ENCODE data around the gene TPM1. TPM values are rescaled to one million over a fixed set of nuclear protein-coding genes. Genes with fewer than 3 reads are reported as not detected.

TPM1 gene
- total RNA-seq, 2 experiments from 2014 or later, result 10.5 to 10.7 TPM

DNA sequence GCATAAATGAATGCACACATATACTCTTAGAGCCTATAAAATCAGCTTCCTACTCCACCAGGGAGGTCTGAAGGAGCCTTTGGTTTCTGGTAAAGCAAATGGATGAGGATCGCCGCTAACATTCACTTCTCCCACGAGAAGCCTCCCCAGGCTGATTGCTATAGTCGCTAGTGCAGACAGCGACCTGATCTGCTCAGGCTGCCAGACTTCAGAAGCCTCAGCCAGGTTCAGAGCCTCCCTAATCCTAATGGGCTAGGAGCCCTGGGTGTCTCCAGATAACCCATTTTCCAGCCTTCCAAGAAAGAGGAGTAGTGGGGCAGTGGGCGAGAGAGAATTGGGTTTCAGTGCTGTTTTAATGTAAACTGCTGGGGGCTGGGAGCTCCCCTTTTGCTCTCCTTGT lies 35.4 kb downstream of the TPM1 start:
- CTCF ChIA-PET, result interaction anchor here (1.5 kb wide), 1 partner anchor 30 kb away, joined by 9 read pairs; no protein-coding TSS in a partner anchor
- DNase-seq, result no peak
- intact Hi-C loops (cut with micrococcal nuclease), result no loop called here
- H3K4me3 Mint-ChIP-seq, result no peak overlapping the region
- H3K36me3 Mint-ChIP-seq (ENCODE audit: low read depth), result no peaks in the 10 kb centered on the region
- no peak overlapping the region for H3K27ac Mint-ChIP-seq
- H3K9me3 Mint-ChIP-seq, result no peaks in the 10 kb centered on the region
- H3K4me1 Mint-ChIP-seq (ENCODE audit: low read depth), result no peaks in the 10 kb centered on the region
- H3K27me3 Mint-ChIP-seq (ENCODE audit: low read depth), result no peaks in the 10 kb centered on the region

DNA sequence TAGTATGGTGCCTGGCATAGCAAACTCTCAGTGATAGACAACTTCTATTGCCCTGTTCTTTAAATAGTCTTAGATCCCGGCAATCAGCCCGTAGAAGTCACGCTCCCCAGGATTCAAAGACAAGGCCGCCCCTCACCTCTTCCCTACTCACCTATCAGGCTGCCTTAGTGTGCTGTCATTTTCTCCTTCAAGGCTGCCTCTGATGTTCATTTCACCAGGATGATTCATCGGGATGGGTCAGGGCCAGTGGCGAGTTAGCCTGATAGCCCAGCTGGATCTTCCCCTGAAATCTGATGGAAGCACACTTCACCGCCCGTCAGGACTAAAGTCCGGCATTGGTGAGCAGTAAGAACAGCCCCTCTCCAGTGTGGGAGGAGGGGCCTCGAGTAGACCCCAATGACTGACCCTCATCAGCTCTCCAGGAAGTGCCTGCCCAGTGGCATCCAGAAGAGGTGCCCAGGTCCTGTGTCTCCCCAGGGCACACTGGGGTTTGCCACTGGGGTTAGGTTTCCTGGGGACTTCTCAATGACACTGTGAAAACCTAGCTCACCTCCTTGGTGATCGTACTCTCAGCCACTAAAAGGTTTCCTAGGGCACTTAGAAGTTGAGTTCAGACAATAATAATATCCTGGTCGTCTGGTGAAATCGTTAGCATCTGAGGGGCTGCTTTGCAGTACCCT lies 37.5 kb downstream of the TPM1 start:
- no peaks in the 10 kb centered on the region for H3K9me3 Mint-ChIP-seq
- intact Hi-C loops (cut with micrococcal nuclease), result no loop called here
- CTCF ChIA-PET, result interaction anchor here (0.6 to 1.5 kb wide), 2 partner anchors 14 to 251 kb away, joined by 5 to 6 read pairs; no protein-coding TSS in a partner anchor
- H3K4me3 Mint-ChIP-seq, result no peak overlapping the region
- no peak for DNase-seq
- no peaks in the 10 kb centered on the region for H3K27me3 Mint-ChIP-seq (ENCODE audit: low read depth)
- H3K4me1 Mint-ChIP-seq (ENCODE audit: low read depth), result no peaks in the 10 kb centered on the region
- no peak overlapping the region for H3K27ac Mint-ChIP-seq
- H3K36me3 Mint-ChIP-seq (ENCODE audit: low read depth), result no peaks in the 10 kb centered on the region

DNA sequence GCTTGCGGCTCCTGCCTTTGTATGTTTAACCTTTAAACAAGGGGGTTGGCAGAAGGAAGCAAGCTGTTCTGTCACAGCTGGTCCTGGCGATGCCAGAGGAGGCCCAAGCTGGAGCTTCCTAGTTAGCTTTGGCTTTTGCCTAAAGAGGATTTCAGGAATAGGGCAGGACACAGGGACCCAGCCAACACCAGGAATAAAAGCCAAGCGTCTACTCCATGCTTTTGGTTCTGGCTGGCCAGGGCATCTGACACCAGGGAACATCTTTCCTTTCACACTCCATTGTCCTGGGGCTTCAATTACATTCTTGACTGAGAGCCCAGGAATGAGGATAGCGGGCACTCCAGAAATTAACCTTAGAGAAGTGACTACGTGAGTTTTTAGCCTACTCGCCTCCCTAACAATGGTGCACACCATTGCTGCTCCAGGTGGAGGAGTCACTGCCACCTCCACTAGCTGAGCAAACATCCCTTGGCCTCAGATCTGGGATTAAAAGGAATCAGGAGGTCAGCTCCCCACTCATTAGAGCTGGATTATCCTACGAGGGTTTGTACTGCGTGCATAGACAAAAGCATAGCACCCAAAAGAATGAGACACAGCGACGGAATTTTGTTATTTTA lies 38.2 kb downstream of the TPM1 start:
- no peak for DNase-seq
- no peaks in the 10 kb centered on the region for H3K4me1 Mint-ChIP-seq (ENCODE audit: low read depth)
- CTCF ChIA-PET, result interaction anchor here (0.9 to 1.5 kb wide), 2 partner anchors 14 to 33 kb away, joined by 3 to 5 read pairs; no protein-coding TSS in a partner anchor
- no peak overlapping the region for H3K4me3 Mint-ChIP-seq
- no peaks in the 10 kb centered on the region for H3K36me3 Mint-ChIP-seq (ENCODE audit: low read depth)
- intact Hi-C loops (cut with micrococcal nuclease), result no loop called here
- H3K9me3 Mint-ChIP-seq, result no peaks in the 10 kb centered on the region
- no peak overlapping the region for H3K27ac Mint-ChIP-seq
- no peaks in the 10 kb centered on the region for H3K27me3 Mint-ChIP-seq (ENCODE audit: low read depth)

DNA sequence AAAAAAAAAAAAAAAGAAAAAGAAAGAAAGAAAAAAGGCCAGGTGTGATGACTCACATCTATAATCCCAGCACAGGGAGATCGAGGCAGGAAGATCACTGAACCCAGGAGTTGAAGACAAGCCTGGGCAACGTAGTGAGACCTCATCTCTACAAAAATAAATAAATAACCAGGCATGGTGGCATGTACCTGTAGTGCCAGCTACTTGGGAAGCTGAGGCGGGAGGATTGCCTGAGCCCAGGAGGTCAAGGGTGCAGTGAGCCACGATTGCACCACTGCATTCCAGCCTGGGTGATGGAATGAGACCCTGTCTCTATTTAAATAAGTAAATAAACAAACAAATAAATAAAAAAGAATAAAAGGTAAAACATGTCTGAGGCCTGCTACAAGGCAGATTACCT lies 39.8 kb downstream of the TPM1 start:
- H3K4me3 Mint-ChIP-seq, result no peak overlapping the region
- H3K9me3 Mint-ChIP-seq, result no peaks in the 10 kb centered on the region
- intact Hi-C loops (cut with micrococcal nuclease), result no loop called here
- no peaks in the 10 kb centered on the region for H3K36me3 Mint-ChIP-seq (ENCODE audit: low read depth)
- DNase-seq, result no peak
- no peaks in the 10 kb centered on the region for H3K4me1 Mint-ChIP-seq (ENCODE audit: low read depth)
- CTCF ChIA-PET, result no interaction called here
- H3K27ac Mint-ChIP-seq, result no peak overlapping the region
- H3K27me3 Mint-ChIP-seq (ENCODE audit: low read depth), result no peaks in the 10 kb centered on the region

DNA sequence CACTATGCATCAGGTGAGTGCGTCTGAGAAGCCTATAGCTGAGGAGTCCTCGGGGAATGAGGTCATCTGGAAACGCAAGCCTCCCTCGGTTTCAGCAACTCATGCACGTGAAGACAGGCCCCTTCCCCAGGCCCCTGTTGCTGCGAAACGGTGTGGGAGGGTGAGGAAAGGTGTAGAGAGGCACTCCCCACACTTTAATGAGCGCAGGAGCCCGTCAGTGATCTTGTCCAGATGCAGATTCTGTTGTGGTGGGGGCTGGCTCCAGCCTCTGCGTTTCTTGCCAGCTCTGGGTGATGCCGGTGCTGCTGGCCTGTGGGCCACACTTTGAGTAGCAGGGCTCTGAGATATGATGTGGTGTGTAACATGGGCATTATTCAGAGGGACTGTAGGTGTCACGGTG lies 40.5 kb downstream of the TPM1 start:
- CTCF ChIA-PET, result no interaction called here
- Mint-ChIP-seq H3K27me3 (ENCODE audit: low read depth) (no peaks in the 10 kb centered on the region), H3K4me3 (no peak overlapping the region), H3K36me3 (ENCODE audit: low read depth) (no peaks in the 10 kb centered on the region), H3K4me1 (ENCODE audit: low read depth) (no peaks in the 10 kb centered on the region), H3K9me3 (no peaks in the 10 kb centered on the region), H3K27ac (no peak overlapping the region)
- intact Hi-C loops (cut with micrococcal nuclease), result no loop called here
- no peak for DNase-seq

DNA sequence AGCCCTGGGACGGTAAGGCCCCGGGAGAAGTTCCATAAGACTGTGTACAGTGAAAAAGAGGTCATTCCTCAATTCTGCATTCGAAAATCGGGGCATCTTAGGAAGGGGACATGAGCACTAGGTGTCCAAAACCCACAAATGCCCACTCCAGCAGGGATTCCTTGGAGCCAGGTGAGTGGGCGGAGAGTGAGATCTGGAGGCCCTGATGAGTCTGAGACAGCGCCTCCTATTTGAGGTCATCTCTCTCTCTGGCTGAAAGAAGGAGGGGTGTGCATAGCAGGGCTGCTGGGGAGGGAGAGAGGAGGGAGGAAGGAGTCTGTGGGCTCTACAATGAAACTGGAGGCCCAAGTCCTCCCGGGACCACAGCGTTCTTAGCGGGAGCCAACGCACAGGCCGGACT lies 41.0 kb downstream of the TPM1 start:
- no peak overlapping the region for H3K27ac Mint-ChIP-seq
- no peaks in the 10 kb centered on the region for H3K36me3 Mint-ChIP-seq (ENCODE audit: low read depth)
- no peak for DNase-seq
- H3K9me3 Mint-ChIP-seq, result no peaks in the 10 kb centered on the region
- H3K4me1 Mint-ChIP-seq (ENCODE audit: low read depth), result no peaks in the 10 kb centered on the region
- intact Hi-C loops (cut with micrococcal nuclease), result no loop called here
- H3K4me3 Mint-ChIP-seq, result no peak overlapping the region
- no peaks in the 10 kb centered on the region for H3K27me3 Mint-ChIP-seq (ENCODE audit: low read depth)
- CTCF ChIA-PET, result no interaction called here

DNA sequence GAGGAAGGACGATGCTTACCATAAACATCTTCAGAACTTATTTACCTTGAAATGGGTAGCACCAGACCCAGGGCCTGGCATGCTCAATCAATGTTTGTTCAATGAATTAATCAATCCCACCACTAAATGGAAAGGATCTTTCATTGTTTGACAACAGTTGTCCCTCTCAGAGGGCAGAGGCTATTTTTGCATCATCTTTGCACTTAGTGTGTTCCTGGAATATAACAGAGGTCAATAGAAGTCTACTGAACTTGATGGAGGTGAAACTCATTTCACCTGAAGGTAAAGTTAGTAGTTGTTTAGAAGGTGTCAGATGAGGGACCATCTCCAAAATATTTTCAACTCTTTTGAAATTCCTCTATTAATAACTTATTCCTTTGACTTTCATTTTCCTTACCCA lies 42.3 kb downstream of the TPM1 start:
- Mint-ChIP-seq H3K27me3 (ENCODE audit: low read depth) (no peaks in the 10 kb centered on the region), H3K27ac (no peak overlapping the region), H3K36me3 (ENCODE audit: low read depth) (no peaks in the 10 kb centered on the region), H3K9me3 (no peaks in the 10 kb centered on the region), H3K4me1 (ENCODE audit: low read depth) (no peaks in the 10 kb centered on the region), H3K4me3 (no peak overlapping the region)
- DNase-seq, result no peak
- intact Hi-C loops (cut with micrococcal nuclease), result no loop called here
- CTCF ChIA-PET, result interaction anchor here (1.0 kb wide), 1 partner anchor 9 kb away, joined by 3 read pairs; no protein-coding TSS in a partner anchor

DNA sequence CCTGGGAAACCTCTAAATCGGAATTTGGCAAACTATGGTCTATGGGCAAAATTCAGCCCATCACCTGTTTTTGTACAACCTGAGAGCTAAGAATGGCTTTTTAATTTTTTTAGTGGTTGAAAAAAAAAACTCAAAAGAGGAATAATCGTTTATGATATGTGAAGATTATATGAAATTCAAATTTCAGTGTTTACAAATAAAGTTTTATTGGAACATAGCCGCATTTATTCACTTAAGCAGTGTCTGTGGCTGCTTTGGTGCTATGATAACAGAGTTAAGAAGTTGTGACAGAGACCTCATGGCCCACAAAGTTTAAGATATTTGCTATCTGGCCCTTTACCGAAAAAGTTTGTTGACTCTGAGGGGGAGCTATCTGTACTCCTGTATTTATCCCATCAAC lies 42.7 kb downstream of the TPM1 start:
- Mint-ChIP-seq H3K4me3 (no peak overlapping the region), H3K36me3 (ENCODE audit: low read depth) (no peaks in the 10 kb centered on the region), H3K27me3 (ENCODE audit: low read depth) (no peaks in the 10 kb centered on the region), H3K4me1 (ENCODE audit: low read depth) (no peaks in the 10 kb centered on the region), H3K27ac (no peak overlapping the region), H3K9me3 (no peaks in the 10 kb centered on the region)
- no peak for DNase-seq
- intact Hi-C loops (cut with micrococcal nuclease), result no loop called here
- CTCF ChIA-PET, result no interaction called here

DNA sequence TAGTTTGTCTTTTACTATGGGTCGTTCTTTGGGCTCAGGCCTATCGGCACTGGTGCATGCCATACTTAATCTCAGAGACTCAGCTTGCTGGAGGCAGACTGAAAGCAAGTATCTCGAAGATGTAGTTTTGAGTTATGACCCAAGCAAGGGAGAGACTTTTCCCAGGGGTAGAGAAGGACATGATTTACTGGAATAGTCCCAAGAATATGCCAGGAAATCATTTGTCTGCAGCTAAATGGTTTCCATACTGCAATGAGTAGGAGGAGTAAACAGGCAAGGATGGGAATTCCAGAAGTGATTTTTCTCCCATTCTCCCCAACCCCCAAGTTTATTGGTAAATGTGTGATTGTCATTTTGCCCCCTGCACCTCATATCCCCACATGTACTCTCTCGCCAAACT lies 43.7 kb downstream of the TPM1 start:
- no peak for DNase-seq
- Mint-ChIP-seq H3K4me1 (ENCODE audit: low read depth) (no peaks in the 10 kb centered on the region), H3K4me3 (no peak overlapping the region), H3K27ac (no peak overlapping the region), H3K27me3 (ENCODE audit: low read depth) (no peaks in the 10 kb centered on the region), H3K36me3 (ENCODE audit: low read depth) (no peaks in the 10 kb centered on the region), H3K9me3 (no peaks in the 10 kb centered on the region)
- CTCF ChIA-PET, result interaction anchor here (2.1 kb wide), 1 partner anchor 39 kb away, joined by 5 read pairs; no protein-coding TSS in a partner anchor
- intact Hi-C loops (cut with micrococcal nuclease), result no loop called here

DNA sequence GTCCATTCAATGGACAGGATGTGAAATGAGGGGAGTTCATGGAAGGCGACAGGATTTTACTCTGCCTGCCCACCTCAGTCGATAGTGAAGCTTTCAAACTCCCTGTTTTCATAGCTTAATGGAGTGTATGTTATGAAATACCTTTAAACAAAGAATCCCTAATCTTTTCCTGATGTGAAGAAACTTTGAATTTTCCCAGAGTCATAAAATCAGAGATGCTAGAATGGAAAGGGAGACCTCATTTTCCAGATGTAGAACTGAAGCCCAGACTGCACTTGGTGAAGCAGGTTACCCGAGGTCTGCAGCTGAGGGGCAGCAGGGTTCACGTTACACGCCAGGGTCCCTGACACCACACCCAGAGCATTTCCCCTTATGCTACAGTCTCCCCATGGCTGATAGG lies 44.4 kb downstream of the TPM1 start:
- intact Hi-C loops (cut with micrococcal nuclease), result no loop called here
- CTCF ChIA-PET, result interaction anchor here (0.8 to 2.1 kb wide), 2 partner anchors 38 to 40 kb away, joined by 3 to 5 read pairs; no protein-coding TSS in a partner anchor
- no peak overlapping the region for H3K4me3 Mint-ChIP-seq
- no peaks in the 10 kb centered on the region for H3K27me3 Mint-ChIP-seq (ENCODE audit: low read depth)
- H3K9me3 Mint-ChIP-seq, result no peaks in the 10 kb centered on the region
- H3K27ac Mint-ChIP-seq, result no peak overlapping the region
- H3K36me3 Mint-ChIP-seq (ENCODE audit: low read depth), result no peaks in the 10 kb centered on the region
- no peaks in the 10 kb centered on the region for H3K4me1 Mint-ChIP-seq (ENCODE audit: low read depth)
- no peak for DNase-seq

DNA sequence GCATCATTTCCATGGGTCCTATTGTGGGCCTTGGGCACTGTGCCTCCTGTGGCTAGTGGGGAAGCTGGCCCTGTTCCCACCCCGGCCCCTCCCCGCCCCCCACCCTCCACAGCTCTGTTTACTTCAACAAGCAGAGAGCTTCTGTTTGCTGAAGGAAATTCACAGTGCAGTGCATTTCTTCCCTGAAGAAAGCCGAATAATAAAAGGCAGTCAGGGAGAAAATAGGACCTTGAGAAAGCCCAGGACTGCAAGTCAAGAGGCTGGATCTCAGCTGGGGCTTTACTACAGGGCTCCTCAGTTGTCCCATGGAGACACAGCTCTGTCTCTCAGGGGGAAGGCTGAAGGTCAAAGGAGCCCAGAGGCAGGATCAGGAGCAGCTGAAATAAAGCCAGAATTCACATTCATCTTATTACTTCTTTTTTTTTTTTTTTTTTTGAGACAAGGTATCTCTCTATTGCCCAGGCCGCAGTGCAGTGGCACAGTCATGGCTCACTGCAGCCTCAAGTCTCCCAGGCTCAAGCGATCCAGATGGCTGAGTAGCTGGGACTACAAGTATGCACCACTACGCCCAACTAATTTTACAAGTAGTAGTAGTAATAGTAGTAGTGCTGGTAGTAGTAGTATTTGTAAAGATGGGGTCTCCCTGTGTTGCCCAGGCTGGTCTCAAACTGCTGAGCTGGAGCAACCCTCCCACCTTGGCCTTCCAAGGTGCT lies 46.1 kb downstream of the TPM1 start:
- Mint-ChIP-seq H3K4me1 (ENCODE audit: low read depth) (no peaks in the 10 kb centered on the region), H3K4me3 (no peak overlapping the region)

DNA sequence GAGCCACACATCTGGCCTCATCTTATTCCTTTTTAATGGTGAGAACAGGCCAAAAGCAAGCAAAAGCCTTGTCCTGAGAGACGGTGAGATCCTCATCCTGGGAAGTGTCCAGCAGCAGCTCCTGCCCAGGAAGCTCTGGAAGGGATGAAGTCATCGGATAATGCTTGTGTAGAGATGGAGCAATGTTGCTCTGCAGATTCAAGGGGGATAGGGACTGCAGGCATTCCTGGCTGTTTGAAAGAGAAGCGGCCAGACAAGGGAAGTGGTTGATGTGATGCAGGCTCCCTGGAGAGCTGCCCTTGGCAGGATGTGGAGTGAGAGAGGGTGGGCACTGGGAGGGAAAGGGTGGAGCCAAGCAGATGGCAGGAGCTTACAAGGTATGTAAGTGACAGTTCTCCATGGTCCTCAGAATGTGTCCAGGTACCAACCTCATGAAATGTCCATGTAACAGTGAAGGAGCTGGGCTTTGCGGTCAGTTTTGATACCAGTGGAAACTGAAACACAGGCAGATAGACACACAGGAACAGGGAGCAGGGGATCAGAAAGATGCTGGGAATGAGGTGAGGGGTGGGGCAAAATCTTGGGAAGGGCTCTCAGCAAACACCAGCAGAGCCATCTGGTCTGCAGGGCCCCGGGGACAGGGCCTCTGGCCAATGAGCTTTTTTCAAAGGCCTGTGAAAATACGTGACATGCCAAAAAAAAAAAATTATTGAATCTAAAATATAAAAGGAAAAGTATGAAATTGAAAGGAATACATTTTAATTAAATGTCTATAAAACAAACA lies 46.9 kb downstream of the TPM1 start:
- Mint-ChIP-seq H3K27ac (no peak overlapping the region), H3K27me3 (ENCODE audit: low read depth) (no peaks in the 10 kb centered on the region), H3K4me3 (no peak overlapping the region), H3K36me3 (ENCODE audit: low read depth) (no peaks in the 10 kb centered on the region), H3K9me3 (no peaks in the 10 kb centered on the region), H3K4me1 (ENCODE audit: low read depth) (no peaks in the 10 kb centered on the region)
- CTCF ChIA-PET, result interaction anchor here (1.4 to 4.1 kb wide), 2 partner anchors 41 kb away, joined by 6 to 30 read pairs; no protein-coding TSS in a partner anchor
- DNase-seq, result no peak
- intact Hi-C loops (cut with micrococcal nuclease), result no loop called here

More for the DNA sequence above, 46.1 kb downstream of the TPM1 start:
- Mint-ChIP-seq H3K27ac (no peak overlapping the region), H3K27me3 (ENCODE audit: low read depth) (no peaks in the 10 kb centered on the region), H3K36me3 (ENCODE audit: low read depth) (no peaks in the 10 kb centered on the region), H3K9me3 (no peaks in the 10 kb centered on the region)
- intact Hi-C loops (cut with micrococcal nuclease), result no loop called here
- no peak for DNase-seq
- CTCF ChIA-PET, result interaction anchor here (1.1 to 1.4 kb wide), 2 partner anchors 40 to 42 kb away, joined by 3 to 6 read pairs; no protein-coding TSS in a partner anchor

Measured in activated naive CD4-positive, alpha-beta T cell treated with anti-CD3 and anti-CD28 coated beads for 36 hours (primary cell).